IPS-18a (cell line): Measurements from ENCODE around the gene PCBP1.
"Not testable (repeated sequence)": the region's sequence is repeated elsewhere in the genome, so short reads cannot be mapped to it uniquely, and the experiment has no call there.

Experiments
- H3K27ac ChIP-seq: one replicate; pipeline ENCODE4 v1.5.1; 2013; ENCODE audit warnings: low read length
- H3K27me3 ChIP-seq: one replicate; pipeline ENCODE4 v1.6.1; 2013; ENCODE audit warnings: mild to moderate bottlenecking, low read length; ENCODE audit not compliant: control insufficient read depth, insufficient read depth
- H3K36me3 ChIP-seq: one replicate; pipeline ENCODE4 v1.6.1; 2013; ENCODE audit warnings: low read depth, low read length; ENCODE audit not compliant: control insufficient read depth
- H3K4me1 ChIP-seq: one replicate; pipeline ENCODE4 v1.6.1; 2013; ENCODE audit warnings: low read depth, low read length; ENCODE audit not compliant: control insufficient read depth
- H3K4me3 ChIP-seq: one replicate; pipeline ENCODE4 v1.5.1; 2013; ENCODE audit warnings: low read length
- H3K9ac ChIP-seq: one replicate; pipeline ENCODE4 v1.6.1; 2013; ENCODE audit warnings: mild to moderate bottlenecking, low read length, moderate library complexity
- H3K9me3 ChIP-seq: one replicate; pipeline ENCODE4 v1.6.1; 2013; ENCODE audit warnings: low read depth, low read length; ENCODE audit not compliant: control insufficient read depth

Gene PCBP1

GRCh38 chr2:70050631-70051425 is 36.4 kb upstream of the PCBP1 start:
- Histone ChIP-seq H3K4me3 (no peak overlapping the region), H3K9me3 (no peaks in the 10 kb centered on the region), H3K27ac (no peak overlapping the region), H3K36me3 (peaks cover 26% of the 10 kb centered on the region), H3K27me3 (no peaks in the 10 kb centered on the region), H3K4me1 (no peaks in the 10 kb centered on the region), H3K9ac (no peak overlapping the region)

DNA sequence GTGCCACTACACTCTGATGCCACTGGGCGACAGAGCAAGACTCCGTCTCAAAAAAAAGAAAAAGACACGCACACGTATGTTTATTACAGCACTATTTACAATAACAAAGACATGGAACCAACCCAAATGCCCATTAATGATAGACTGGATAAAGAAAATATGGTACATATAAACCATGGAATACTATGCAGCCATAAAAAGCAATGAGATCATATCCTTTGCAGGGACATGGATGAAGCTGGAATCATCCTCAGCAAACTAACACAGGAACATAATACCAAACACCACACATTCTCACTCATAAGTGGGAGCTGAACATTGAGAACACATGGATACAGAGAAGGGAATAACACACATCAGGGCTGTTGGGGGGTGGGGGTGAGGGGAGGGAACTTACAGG is 32.0 kb upstream of the PCBP1 start:
- H3K4me3 ChIP-seq, H3K27me3 ChIP-seq, H3K9me3 ChIP-seq, H3K4me1 ChIP-seq, H3K27ac ChIP-seq, H3K9ac ChIP-seq: not testable (repeated sequence)
- peaks cover 21% of the 10 kb centered on the region for H3K36me3 ChIP-seq

GRCh38 chr2:70061317-70061716 is 26.0 kb upstream of the PCBP1 start:
- no peak overlapping the region for H3K9ac ChIP-seq
- no peaks in the 10 kb centered on the region for H3K27me3 ChIP-seq
- H3K27ac ChIP-seq = no peak overlapping the region
- H3K9me3 ChIP-seq = no peaks in the 10 kb centered on the region
- no peak overlapping the region for H3K4me3 ChIP-seq
- H3K4me1 ChIP-seq = no peaks in the 10 kb centered on the region
- H3K36me3 ChIP-seq = peaks cover 28% of the 10 kb centered on the region

GRCh38 chr2:70062270-70062669 is 25.0 kb upstream of the PCBP1 start:
- Histone ChIP-seq H3K9ac (no peak overlapping the region), H3K4me3 (no peak overlapping the region), H3K27me3 (no peaks in the 10 kb centered on the region), H3K9me3 (no peaks in the 10 kb centered on the region), H3K4me1 (no peaks in the 10 kb centered on the region), H3K27ac (no peak overlapping the region), H3K36me3 (peaks cover 33% of the 10 kb centered on the region)

- H3K36me3 ChIP-seq = peaks cover 19% of the 10 kb centered on the region
- H3K4me3 ChIP-seq = no peak overlapping the region
- no peak overlapping the region for H3K27ac ChIP-seq
- H3K9me3 ChIP-seq = no peaks in the 10 kb centered on the region
- H3K27me3 ChIP-seq = no peaks in the 10 kb centered on the region
- no peak overlapping the region for H3K9ac ChIP-seq
- no peaks in the 10 kb centered on the region for H3K4me1 ChIP-seq
These were observed 19.2 kb upstream of the PCBP1 start for GRCh38 chr2:70068119-70068518.

- H3K4me3 ChIP-seq = no peak overlapping the region
- no peak overlapping the region for H3K9ac ChIP-seq
- H3K4me1 ChIP-seq = no peaks in the 10 kb centered on the region
- no peaks in the 10 kb centered on the region for H3K27me3 ChIP-seq
- no peak overlapping the region for H3K27ac ChIP-seq
- H3K9me3 ChIP-seq = no peaks in the 10 kb centered on the region
- H3K36me3 ChIP-seq = peaks cover 18% of the 10 kb centered on the region
These were observed 18.2 kb upstream of the PCBP1 start for GRCh38 chr2:70069049-70069448.

DNA sequence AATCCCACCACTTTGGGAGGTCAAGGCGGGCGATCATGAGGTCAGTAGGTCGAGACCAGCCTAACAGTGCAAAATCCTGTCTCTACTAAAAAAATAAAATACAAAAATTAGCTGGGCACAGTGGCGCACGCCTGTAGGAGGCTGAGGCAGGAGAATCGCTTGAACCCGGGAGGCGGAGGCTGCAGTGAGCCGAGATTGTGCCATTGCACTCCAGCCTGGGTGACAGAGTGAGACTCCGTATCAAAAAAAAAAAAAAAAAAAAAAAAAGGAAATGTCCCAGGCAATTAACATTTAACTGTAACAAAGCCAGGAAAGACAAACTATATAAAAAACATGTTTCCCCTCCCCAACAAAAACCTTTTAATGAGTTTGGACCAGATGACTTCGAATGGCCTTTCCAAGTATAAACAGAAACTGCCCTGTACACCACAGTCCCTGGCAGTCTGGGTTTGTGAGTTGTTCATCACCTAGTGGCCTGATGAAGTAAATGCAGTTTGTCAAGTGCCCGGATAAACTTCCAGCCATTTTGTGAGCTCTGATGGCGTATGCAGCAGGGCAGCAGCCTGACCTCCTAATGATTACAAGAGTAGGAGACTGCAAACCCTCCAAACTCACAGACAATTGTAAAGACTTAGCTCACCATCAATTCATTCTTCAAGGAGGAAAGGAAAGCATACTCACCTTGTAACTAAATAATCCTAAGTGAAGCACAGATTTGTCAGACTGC is 16.6 kb upstream of the PCBP1 start:
- H3K27me3 ChIP-seq = no peaks in the 10 kb centered on the region
- no peaks in the 10 kb centered on the region for H3K9me3 ChIP-seq
- H3K4me1 ChIP-seq = no peaks in the 10 kb centered on the region
- H3K36me3 ChIP-seq = peaks cover 17% of the 10 kb centered on the region
- H3K4me3 ChIP-seq = no peak overlapping the region
- H3K27ac ChIP-seq = no peak overlapping the region
- no peak overlapping the region for H3K9ac ChIP-seq

GRCh38 chr2:70073493-70073892 is 13.8 kb upstream of the PCBP1 start:
- Histone ChIP-seq H3K9ac (no peak overlapping the region), H3K36me3 (peaks cover 28% of the 10 kb centered on the region), H3K4me1 (no peaks in the 10 kb centered on the region), H3K27me3 (no peaks in the 10 kb centered on the region), H3K4me3 (no peak overlapping the region), H3K9me3 (no peaks in the 10 kb centered on the region), H3K27ac (no peak overlapping the region)

- no peaks in the 10 kb centered on the region for H3K4me1 ChIP-seq
- H3K9ac ChIP-seq = no peak overlapping the region
- no peaks in the 10 kb centered on the region for H3K9me3 ChIP-seq
- no peak overlapping the region for H3K27ac ChIP-seq
- H3K36me3 ChIP-seq = peaks cover 48% of the 10 kb centered on the region
- no peak overlapping the region for H3K4me3 ChIP-seq
- H3K27me3 ChIP-seq = no peaks in the 10 kb centered on the region
These were observed 8.9 kb upstream of the PCBP1 start for GRCh38 chr2:70078384-70078783.

DNA sequence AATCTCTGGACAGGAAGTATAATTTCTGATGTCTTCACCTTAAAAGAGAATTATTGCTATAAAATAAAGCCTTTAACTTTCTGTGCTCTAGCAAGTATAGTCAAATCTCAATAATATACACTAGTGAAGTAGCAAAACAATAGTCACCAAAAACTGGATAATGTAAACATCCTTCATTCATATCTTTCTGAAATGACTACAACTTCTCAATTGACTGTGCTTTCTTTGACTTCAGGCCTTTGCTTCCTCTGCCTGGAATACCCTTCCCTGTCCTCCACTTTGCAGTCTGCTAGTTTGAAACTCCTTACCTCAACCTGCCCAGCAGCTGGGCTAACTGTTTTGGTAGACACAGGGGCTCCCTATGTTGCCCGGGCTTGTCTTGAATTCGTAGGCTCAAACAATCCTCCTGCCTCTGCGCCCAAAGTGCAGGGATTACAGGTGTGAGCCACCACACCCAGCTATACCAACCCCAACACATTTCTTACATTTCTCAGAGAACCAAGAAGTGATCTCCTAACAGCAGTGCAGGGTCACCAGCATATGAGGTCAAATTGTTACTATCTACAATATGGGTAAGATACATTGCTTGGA is 6.6 kb upstream of the PCBP1 start:
- no peaks in the 10 kb centered on the region for H3K9me3 ChIP-seq
- H3K36me3 ChIP-seq = peaks cover 56% of the 10 kb centered on the region
- H3K4me3 ChIP-seq = no peak overlapping the region
- H3K27ac ChIP-seq = no peak overlapping the region
- no peaks in the 10 kb centered on the region for H3K27me3 ChIP-seq
- no peak overlapping the region for H3K9ac ChIP-seq
- H3K4me1 ChIP-seq = peaks cover 21% of the 10 kb centered on the region

DNA sequence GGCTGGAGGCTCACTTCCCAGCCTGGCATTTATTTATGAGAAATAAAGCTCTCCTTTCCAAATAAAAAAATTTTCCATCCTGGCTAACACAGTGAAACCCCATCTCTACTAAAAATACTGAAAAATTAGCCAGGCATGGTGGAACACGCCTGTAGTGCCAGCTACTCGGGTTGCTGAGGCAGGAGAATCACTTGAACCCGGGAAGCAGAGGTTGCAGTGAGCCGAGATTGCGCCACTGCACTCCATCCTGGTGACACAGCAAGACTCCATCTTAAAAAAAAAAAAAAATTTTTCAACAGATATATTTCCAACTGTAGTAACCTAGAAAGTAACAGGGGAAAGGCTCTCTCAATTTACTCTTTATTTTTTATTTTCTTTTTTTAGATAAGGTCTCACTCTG is 6.1 kb upstream of the PCBP1 start:
- Histone ChIP-seq H3K9ac (no peak overlapping the region), H3K4me3 (no peak overlapping the region), H3K9me3 (no peaks in the 10 kb centered on the region), H3K36me3 (peaks cover 51% of the 10 kb centered on the region), H3K27ac (no peak overlapping the region), H3K27me3 (no peaks in the 10 kb centered on the region), H3K4me1 (peaks cover 25% of the 10 kb centered on the region)
